K562 (cell line): Measurements from ENCODE around the gene TPGS1. TPM values are rescaled to one million over a fixed set of nuclear protein-coding genes. Genes with fewer than 3 reads are reported as not detected.

Source experiments
- ADNP ChIP-seq: fragments of 200-800 bp; sonication (Bioruptor generic); IDR thresholded peaks from 2 replicates; pipeline ENCODE4 v1.6.1; 2016; ENCODE audit warnings: missing genetic modification characterization, missing compliant biosample characterization
- ARID1B ChIP-seq: fragments of 450-650 bp; IDR thresholded peaks from 2 replicates; pipeline ENCODE4 v1.6.1; 2016; ENCODE audit warnings: antibody characterized with exemption, mild to moderate bottlenecking, inconsistent platforms
- BCOR ChIP-seq: fragments of 450-650 bp; IDR thresholded peaks from 2 replicates; pipeline ENCODE4 v1.6.1; 2016
- CREM ChIP-seq: IDR thresholded peaks from 2 replicates; pipeline ENCODE4 v1.6.1; 2014; ENCODE audit warnings: antibody characterized with exemption, low read depth
- FOS ChIP-seq: IDR thresholded peaks from 3 replicates; pipeline ENCODE4 v1.6.1; 2011; ENCODE audit not compliant: insufficient read length; ENCODE audit errors: extremely low read depth
- FUS ChIP-seq: fragments of 200-400 bp; formaldehyde crosslinking; optimal IDR thresholded peaks from 2 replicates; pipeline ENCODE3; 2017; ENCODE audit warnings: low read depth, low read length
- GATAD2A ChIP-seq: fragments of 450-650 bp; IDR thresholded peaks from 2 replicates; pipeline ENCODE4 v1.6.1; 2017
- GATAD2B ChIP-seq: fragments of 450-650 bp; IDR thresholded peaks from 2 replicates; pipeline ENCODE4 v1.6.1; 2017; ENCODE audit warnings: mild to moderate bottlenecking, borderline replicate concordance
- LARP7 ChIP-seq: fragments of 450-650 bp; IDR thresholded peaks from 2 replicates; pipeline ENCODE4 v1.6.1; 2016
- MBD1 ChIP-seq: fragments of 250-450 bp; sonication (Bioruptor Pico); IDR thresholded peaks from 2 replicates; pipeline ENCODE4 v1.8.0; 2022; ENCODE audit warnings: inconsistent platforms
- MED1 ChIP-seq: sonication (generic); formaldehyde crosslinking; IDR thresholded peaks from 2 replicates; pipeline ENCODE4 v1.8.1; 2023; ENCODE audit warnings: missing genetic modification reagents, borderline replicate concordance
- NBN ChIP-seq: fragments of 450-650 bp; IDR thresholded peaks from 2 replicates; pipeline ENCODE4 v1.6.1; 2016; ENCODE audit warnings: low read depth, mild to moderate bottlenecking
- NELFE ChIP-seq: IDR thresholded peaks from 2 replicates; pipeline ENCODE4 v1.6.1; 2011; ENCODE audit warnings: mild to moderate bottlenecking; ENCODE audit not compliant: insufficient read depth, insufficient read length
- NFYB ChIP-seq: IDR thresholded peaks from 2 replicates; pipeline ENCODE4 v1.6.1; 2011; ENCODE audit warnings: mild to moderate bottlenecking, moderate library complexity; ENCODE audit not compliant: insufficient read length; ENCODE audit errors: extremely low read depth
- PPARD ChIP-seq: fragments of 250-450 bp; sonication (Bioruptor Pico); IDR thresholded peaks from 2 replicates; pipeline ENCODE4 v1.8.0; 2022; ENCODE audit warnings: inconsistent platforms, mild to moderate bottlenecking, moderate library complexity
- RBFOX2 ChIP-seq: fragments of 200-400 bp; formaldehyde crosslinking; IDR thresholded peaks from 2 replicates; pipeline ENCODE4 v1.6.1; 2017; ENCODE audit warnings: low read depth, mild to moderate bottlenecking, low read length, moderate library complexity
- RFX7 ChIP-seq: fragments of 250-450 bp; sonication (Bioruptor Pico); IDR thresholded peaks from 2 replicates; pipeline ENCODE4 v1.5.1; 2021; ENCODE audit warnings: mild to moderate bottlenecking
- SNRNP70 ChIP-seq: fragments of 200-400 bp; formaldehyde crosslinking; optimal IDR thresholded peaks from 2 replicates; pipeline ENCODE3; 2017; ENCODE audit warnings: low read depth, low read length
- SP1 ChIP-seq: sonication (generic); formaldehyde crosslinking; IDR thresholded peaks from 2 replicates; pipeline ENCODE4 v1.8.1; 2022; ENCODE audit warnings: mild to moderate bottlenecking, missing genetic modification reagents
- SRSF9 ChIP-seq: fragments of 200-400 bp; formaldehyde crosslinking; IDR thresholded peaks from 2 replicates; pipeline ENCODE4 v1.6.1; 2017; ENCODE audit warnings: low read depth, low read length, borderline replicate concordance
- SUPT5H ChIP-seq: fragments of 450-650 bp; IDR thresholded peaks from 2 replicates; pipeline ENCODE4 v1.6.1; 2016
- XRCC5 ChIP-seq: fragments of 200-400 bp; formaldehyde crosslinking; IDR thresholded peaks from 2 replicates; pipeline ENCODE4 v1.6.1; 2017; ENCODE audit warnings: low read depth, mild to moderate bottlenecking, low read length
- ZEB2 ChIP-seq: fragments of 450-650 bp; IDR thresholded peaks from 2 replicates; pipeline ENCODE4 v1.6.1; 2016
- ZHX1 ChIP-seq: fragments of 150-350 bp; conservative IDR thresholded peaks from 2 replicates; pipeline ENCODE4 v1.6.1; 2014; ENCODE audit warnings: low read length
- ZNF217 ChIP-seq: sonication (generic); formaldehyde crosslinking; IDR thresholded peaks from 2 replicates; pipeline ENCODE4 v1.8.0; 2022; ENCODE audit warnings: mild to moderate bottlenecking, missing genetic modification reagents
- ZNF282 ChIP-seq: sonication (generic); formaldehyde crosslinking; IDR thresholded peaks from 2 replicates; pipeline ENCODE4 v1.8.1; 2023; ENCODE audit warnings: missing genetic modification reagents
- ZNF561 ChIP-seq: fragments of 450-650 bp; formaldehyde crosslinking; conservative IDR thresholded peaks from 2 replicates; pipeline ENCODE4 v1.4.0; 2020; ENCODE audit warnings: mild to moderate bottlenecking, moderate library complexity
- polyA plus RNA-seq, 8 experiments: library from polyadenylated mRNA; depleted of rRNA in 4 of 8; stranded (reverse) in 5 of 8; unstranded in 3 of 8; fragments of >200 nt; fragmentation: Nextera tagmentation in 2 of 8; fragmentation: Illumina TruSeq in 1 of 8; extraction: Ambion mirVana in 2 of 8; extraction: Trizol in 1 of 8; gene quantifications; 2 replicates each; pipeline versions ENCODE4 v1.2.1 to v1.2.3, GENCODE V29; 2011 to 2014; ENCODE audit warnings: inconsistent platforms in 1 of 8, missing spikeins in 1 of 8
- total RNA-seq, 7 experiments: library from RNA; depleted of rRNA in 6 of 7; stranded (reverse); fragments of >200 nt in 6 of 7; fragmentation: Illumina TruSeq in 2 of 7; extraction: Trizol in 2 of 7; gene quantifications; 2 replicates each; pipeline versions ENCODE4 v1.2.1 to v1.2.3, GENCODE V29; 2011 to 2021; ENCODE audit warnings: low replicate concordance in 1 of 7

TPGS1 gene
- total and polyA plus RNA-seq, 9 of the 15 experiments (the other 6 are each of a cell fraction or from before 2014, with no cell fraction given): 0.30 to 31.6 (median 1.2) TPM; not detected in 2

GRCh38 chr19:495402-496111, 11.7 kb upstream of the TPGS1 start (continued):
- TF ChIP-seq MBD1 (CRISPR knock-in tag): no peak
- TF ChIP-seq NBN: 0 out of 2 replicates have a peak, but pooled peaks have one; percentile 31
- no peak for TF ChIP-seq NFYB
- no peak for TF ChIP-seq ZNF561 (CRISPR knock-in tag)
- no peak for TF ChIP-seq FOS
- no peak for TF ChIP-seq SRSF9
- TF ChIP-seq SP1: peak; percentile 36; the same call in 1 of the 2 replicates
- 0 out of 2 replicates have a peak, but pooled peaks have one; percentile 46 for TF ChIP-seq LARP7
- TF ChIP-seq ZNF217 (CRISPR knock-in tag): no peak
- TF ChIP-seq SUPT5H: no peak
- no peak for TF ChIP-seq ZHX1
- peak; percentile 90 for TF ChIP-seq ADNP
- TF ChIP-seq BCOR: peak; percentile 92
- no peak for TF ChIP-seq NELFE
- no peak for TF ChIP-seq FUS
- no peak for TF ChIP-seq RFX7 (CRISPR knock-in tag)
- no peak for TF ChIP-seq PPARD (CRISPR knock-in tag)
- no peak for TF ChIP-seq CREM
- 0 out of 2 replicates have a peak, but pooled peaks have one; percentile 65 for TF ChIP-seq XRCC5
- no peak for TF ChIP-seq GATAD2A
- no peak for TF ChIP-seq GATAD2B
- no peak for TF ChIP-seq SNRNP70
- no peak for TF ChIP-seq RBFOX2
- no peak for TF ChIP-seq MED1
- peak; percentile 24; the same call in 1 of the 2 replicates for TF ChIP-seq ARID1B
- TF ChIP-seq ZEB2: no peak
- no peak for TF ChIP-seq ZNF282 (CRISPR knock-in tag)
